Kidney (tissue), 14 donors: ENCODE results near the gene PLEK. TPM values are rescaled to one million over a fixed set of nuclear protein-coding genes. Genes with fewer than 3 reads are reported as not detected.

ENCODE experiments used
- DNase-seq, 5 donors: peaks; one replicate each; pipeline ENCODE4 v3.0.0-alpha.2; 2013 to 2020
- FAIRE-seq: peaks from 2 replicates; lab custom pipeline; 2012; peaks lifted over from hg19 to GRCh38; lab: Jason Lieb, UNC
- H3K27ac ChIP-seq, 2 donors: one replicate each; pipeline ENCODE4 v1.7.0; 2013; ENCODE audit warnings: low read depth in 2 of 2, low read length in 2 of 2, inconsistent platforms in 1 of 2
- H3K27me3 ChIP-seq: one replicate; pipeline ENCODE4 v1.7.1; 2013; ENCODE audit warnings: low read length, inconsistent platforms; ENCODE audit not compliant: control insufficient read depth, insufficient read depth
- H3K36me3 ChIP-seq, 3 donors: one replicate each; pipeline versions ENCODE4 v1.7.0 to v1.7.1; 2013; ENCODE audit warnings: low read length in 3 of 3, control low read depth in 1 of 3, inconsistent platforms in 1 of 3; ENCODE audit not compliant: insufficient read depth in 3 of 3, control insufficient read depth in 2 of 3
- H3K4me1 ChIP-seq, 3 donors: one replicate each; pipeline versions ENCODE4 v1.7.0 to v1.7.1; 2013; ENCODE audit warnings: low read length in 3 of 3, inconsistent platforms in 1 of 3, low read depth in 1 of 3; ENCODE audit not compliant: control insufficient read depth in 2 of 3, insufficient read depth in 2 of 3
- H3K4me3 ChIP-seq, 3 donors: one replicate each; pipeline versions ENCODE4 v1.7.0 to v1.8.1; 2013; ENCODE audit warnings: low read length in 3 of 3, control low read depth in 1 of 3, inconsistent platforms in 1 of 3
- H3K9ac ChIP-seq, 3 donors: one replicate each; pipeline versions ENCODE4 v1.7.0 to v1.7.1; 2013; ENCODE audit warnings: low read length in 3 of 3, control low read depth in 1 of 3, inconsistent platforms in 1 of 3
- H3K9me3 ChIP-seq, 3 donors: one replicate each; pipeline versions ENCODE4 v1.7.0 to v1.7.1; 2013; ENCODE audit warnings: low read length in 3 of 3, control low read depth in 1 of 3, inconsistent platforms in 1 of 3; ENCODE audit not compliant: control insufficient read depth in 2 of 3, insufficient read depth in 1 of 3
- CTCF ChIP-seq: IDR thresholded peaks from 3 replicates; pipeline ENCODE4 v1.5.1; 2012; ENCODE audit warnings: mild to moderate bottlenecking, moderate library complexity, borderline replicate concordance; ENCODE audit not compliant: insufficient read depth; ENCODE audit errors: extremely low read depth
- intact Hi-C: fragments of 100-400 bp; cut with DNase I; formaldehyde crosslinking; loops from one replicate; pipeline ENCODE4 v1.11.1; 2022
- polyA plus RNA-seq: library from polyadenylated mRNA; stranded (reverse); fragments of 350-450 nt; fragmentation: Illumina TruSeq; extraction: RNeasy Lipid Tissue Mini Kit (QIAGEN cat#74804); gene quantifications from one replicate; pipeline ENCODE4 v1.2.3, GENCODE V29; 2014; ENCODE audit warnings: low read depth, low replicate concordance; ENCODE audit not compliant: insufficient read depth
- total RNA-seq: library from RNA; stranded (reverse); fragmentation: NEBNext Ultra II Directional; extraction: Animal tissue kit (Norgen Biotek cat#: 25700); gene quantifications from one replicate; pipeline ENCODE4 v1.2.1, GENCODE V29; 2021
- donor health status: control.
- donor health status: control.
- donor health status: control.
- donor health status: control.
- donor health status: control.
- donor health status: DM: yes; HTN: yes; CAD: no.
- donor health status: Normal renal cell carcinoma (clear cell type).

The PLEK gene
- total and polyA plus RNA-seq, 2 donors from 2014 or later, result 2.8 to 17.3 TPM

DNA sequence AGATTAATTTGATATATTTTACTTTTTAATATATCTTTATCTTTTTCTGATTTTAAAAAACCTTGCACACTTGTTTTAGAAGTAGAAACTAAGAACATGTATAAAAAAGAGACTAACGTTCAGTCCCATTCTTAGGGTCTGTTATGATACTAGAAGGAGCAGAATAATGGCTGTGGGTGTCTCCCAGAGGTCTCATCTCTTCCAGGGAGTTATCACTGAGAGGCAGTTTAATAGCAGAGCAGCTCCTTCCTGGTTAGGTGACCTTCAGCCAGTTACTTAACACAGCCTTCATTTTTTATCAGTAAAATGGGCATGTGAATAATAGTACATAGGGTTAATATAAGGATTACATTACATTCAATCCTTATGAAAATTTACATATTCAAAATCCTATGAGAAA lies 61.4 kb downstream of the PLEK start:
- Histone ChIP-seq H3K27ac (no peak overlapping the region), H3K36me3 (no peaks in the 10 kb centered on the region), H3K4me1 (no peaks in the 10 kb centered on the region), H3K9ac (no peak overlapping the region), H3K4me3 (no peak overlapping the region), H3K27me3 (no peaks in the 10 kb centered on the region), H3K9me3 (no peaks in the 10 kb centered on the region)
- intact Hi-C loops, result no loop called here
- FAIRE-seq (no peak), DNase-seq (no peak)
- no peak for TF ChIP-seq CTCF

DNA sequence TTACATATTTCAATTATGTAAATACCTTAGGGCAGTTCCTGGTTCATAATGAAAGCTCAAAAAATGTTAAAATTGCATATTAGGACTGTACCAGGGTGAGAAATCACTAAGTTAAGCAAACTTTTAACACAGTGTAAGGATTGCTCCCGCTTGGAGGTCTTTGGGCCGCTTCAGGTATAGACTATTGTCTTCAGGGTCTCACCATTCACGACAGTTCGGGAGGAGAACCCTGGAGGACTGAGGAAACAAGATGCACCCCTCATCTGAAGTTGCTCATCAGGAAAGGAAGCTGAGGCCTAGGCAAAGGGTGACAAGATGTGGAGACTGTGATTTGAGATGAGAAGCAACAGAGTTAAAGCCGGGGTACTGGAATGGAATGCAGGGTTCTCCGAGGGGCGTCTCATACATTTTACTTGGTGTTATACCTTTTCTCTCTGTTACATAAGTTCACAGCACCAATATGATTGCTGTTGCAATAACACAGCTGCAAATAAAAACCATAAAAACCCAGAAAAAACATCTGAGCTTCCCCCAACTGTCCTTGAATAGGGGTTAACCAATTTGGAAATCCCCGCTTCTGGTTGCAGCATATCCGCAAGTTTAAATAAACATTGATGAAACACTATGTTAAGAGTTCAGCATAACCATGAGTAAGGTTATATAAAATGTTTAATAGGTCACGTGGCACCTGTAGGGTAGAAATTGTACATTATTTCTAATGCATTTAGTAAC lies 61.9 kb downstream of the PLEK start:
- FAIRE-seq (no peak), DNase-seq (no peak)
- H3K9ac ChIP-seq, result no peak overlapping the region
- intact Hi-C loops, result no loop called here
- TF ChIP-seq CTCF, result no peak
- no peaks in the 10 kb centered on the region for H3K36me3 ChIP-seq
- H3K27ac ChIP-seq, result no peak overlapping the region
- H3K4me1 ChIP-seq, result no peaks in the 10 kb centered on the region
- no peaks in the 10 kb centered on the region for H3K9me3 ChIP-seq
- H3K27me3 ChIP-seq, result no peaks in the 10 kb centered on the region
- no peak overlapping the region for H3K4me3 ChIP-seq

GRCh38 chr2:68428126-68428525 lies 63.0 kb downstream of the PLEK start:
- intact Hi-C loops, result no loop called here
- Histone ChIP-seq H3K27me3 (no peaks in the 10 kb centered on the region), H3K27ac (no peak overlapping the region), H3K4me1 (no peaks in the 10 kb centered on the region), H3K36me3 (no peaks in the 10 kb centered on the region), H3K4me3 (no peak overlapping the region), H3K9me3 (no peaks in the 10 kb centered on the region), H3K9ac (no peak overlapping the region)
- FAIRE-seq (no peak), DNase-seq (no peak)
- no peak for TF ChIP-seq CTCF
